Gastrocnemius medialis (tissue), 4 donors: Measurements from ENCODE around the gene ZNF276.

Experiments used
- CTCF ChIP-seq, 5 experiments: fragments of 450-650 bp in 3 of 5; fragments of 200-600 bp in 2 of 5; sonication (generic) in 2 of 5; IDR thresholded peaks in 4 of 5; conservative IDR thresholded peaks in 1 of 5; 1 replicate in 4 of 5; 2 replicates in 1 of 5; pipeline ENCODE4 v1.5.1; 2016 to 2019; ENCODE audit warnings: antibody characterized with exemption in 5 of 5, mild to moderate bottlenecking in 3 of 5, moderate library complexity in 3 of 5
- POLR2A ChIP-seq, 2 donors: fragments of 450-650 bp; IDR thresholded peaks; one replicate each; pipeline ENCODE4 v1.6.1; 2017; ENCODE audit warnings: antibody characterized with exemption in 2 of 2, mild to moderate bottlenecking in 2 of 2, moderate library complexity in 2 of 2

- TF ChIP-seq CTCF (IDR thresholded peaks at IDR 0.05 in 4 of 5, conservative IDR thresholded peaks at IDR 0.05 in 1 of 5) (no peak), POLR2A (IDR thresholded peaks at IDR 0.05) (no peak)
These were observed 25.3 kb upstream of the ZNF276 start for GRCh38 chr16:89695875-89696669.
